Measurements from ENCODE around the gene THOC5.
"Not testable (repeated sequence)": the region's sequence is repeated elsewhere in the genome, so short reads cannot be mapped to it uniquely, and the experiment has no call there.

Gene THOC5

DNA sequence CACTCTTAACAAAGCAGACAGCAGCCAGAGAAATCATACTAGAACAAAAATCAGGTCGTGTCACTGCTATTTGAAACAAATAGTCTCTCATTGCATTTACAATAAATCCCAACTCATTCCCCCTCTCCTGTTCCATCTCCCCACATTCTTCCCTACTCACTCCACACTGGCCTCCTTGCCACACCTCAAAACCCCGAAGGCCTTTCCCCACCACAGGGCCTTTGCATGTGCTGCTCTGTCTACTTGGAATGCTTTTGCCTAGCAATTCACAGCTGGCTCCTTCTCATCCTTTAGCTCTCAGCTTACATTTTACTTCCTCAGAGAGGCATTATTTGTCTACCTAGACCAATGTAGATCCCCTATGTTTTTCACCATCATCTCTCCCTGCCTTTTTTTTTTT lies 6.3 kb upstream of the THOC5 start:
- DNase-seq: no peak

DNA sequence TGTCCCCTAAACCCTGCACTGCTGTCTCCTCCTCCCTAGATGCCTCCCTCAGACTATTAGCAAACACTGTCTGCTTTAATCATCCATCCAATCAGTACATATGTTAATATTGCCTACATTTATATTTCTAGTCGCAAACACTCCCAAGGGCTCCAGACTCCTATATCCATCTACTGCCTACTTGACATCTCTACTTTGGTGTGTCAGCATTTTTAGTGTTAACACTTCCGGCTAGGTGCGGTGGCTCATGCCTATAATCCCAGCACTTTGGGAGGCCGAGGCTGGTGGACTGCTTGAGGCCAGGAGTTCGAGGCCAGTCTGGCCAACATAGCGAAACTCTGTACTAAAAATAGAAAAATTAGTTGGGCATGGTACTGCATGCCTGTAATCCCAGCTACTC lies 5.5 kb upstream of the THOC5 start:
- DNase-seq: no peak

DNA sequence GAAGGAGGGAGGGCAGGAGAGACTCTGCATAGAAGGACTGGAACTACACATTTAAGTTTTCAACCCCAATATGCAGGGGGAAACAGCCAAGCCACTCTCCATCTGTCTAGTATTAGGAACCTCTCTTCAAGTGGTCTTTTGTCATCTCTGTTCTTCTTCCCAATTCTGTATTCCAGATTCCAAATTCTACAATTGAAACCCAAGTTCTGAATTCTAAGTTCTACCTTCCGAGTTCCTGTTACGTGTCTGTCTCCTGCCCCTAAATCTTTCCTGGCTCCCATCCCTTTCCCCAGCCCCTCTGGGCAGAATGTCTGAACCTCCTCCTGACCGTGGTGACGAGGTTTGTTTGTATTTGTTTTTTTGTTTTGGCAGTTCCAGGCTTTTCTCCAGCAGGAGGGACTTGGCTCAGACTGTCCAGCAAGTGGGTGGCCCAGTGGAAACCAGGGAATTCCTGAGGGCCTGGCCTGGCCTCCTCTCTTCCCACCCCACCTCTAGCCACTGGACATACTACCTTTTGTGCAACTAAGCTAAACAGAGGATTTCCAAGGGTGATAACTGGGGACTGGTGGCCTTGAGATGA lies 1.6 kb upstream of the THOC5 start:
- DNase-seq: no peak

DNA sequence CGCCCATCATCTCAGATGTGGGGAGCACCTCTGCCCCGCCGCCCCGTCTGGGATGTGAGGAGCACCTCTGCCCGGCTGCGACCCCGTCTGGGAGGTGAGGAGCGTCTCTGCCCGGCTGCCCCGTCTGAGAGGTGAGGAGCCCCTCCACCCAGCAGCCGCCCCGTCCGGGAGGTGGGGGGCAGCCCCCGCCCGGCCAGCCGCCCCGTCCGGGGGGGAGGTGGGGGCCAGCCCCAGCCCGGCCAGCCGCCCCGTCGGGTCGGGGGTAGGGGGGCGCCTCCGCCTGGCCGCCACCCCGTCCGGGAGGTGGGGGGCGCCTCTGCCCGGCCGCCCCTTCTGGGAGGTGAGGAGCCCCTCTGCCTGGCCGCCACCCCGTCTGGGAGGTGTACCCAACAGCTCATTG lies 1.2 kb downstream of the THOC5 start:
- DNase-seq: not testable (repeated sequence)

DNA sequence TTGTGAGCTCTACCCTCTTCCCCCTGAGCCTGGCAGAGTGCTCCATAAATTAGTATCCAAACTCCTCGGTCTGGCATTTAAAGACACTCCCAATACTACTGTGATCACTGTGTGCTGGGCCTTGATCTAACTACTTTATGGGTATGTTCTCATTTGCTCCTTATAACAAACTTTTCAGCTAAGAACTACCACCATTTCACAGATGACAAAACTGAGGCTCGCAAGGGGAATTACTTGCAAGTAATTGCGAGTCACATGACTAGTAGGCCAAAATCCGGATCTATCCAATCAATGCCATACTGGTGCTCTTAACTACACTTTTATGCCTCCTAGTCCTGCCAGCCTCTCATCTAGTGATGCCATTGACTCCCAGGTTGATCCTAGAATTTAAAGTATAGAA lies 3.6 kb downstream of the THOC5 start:
- DNase-seq: no peak

DNA sequence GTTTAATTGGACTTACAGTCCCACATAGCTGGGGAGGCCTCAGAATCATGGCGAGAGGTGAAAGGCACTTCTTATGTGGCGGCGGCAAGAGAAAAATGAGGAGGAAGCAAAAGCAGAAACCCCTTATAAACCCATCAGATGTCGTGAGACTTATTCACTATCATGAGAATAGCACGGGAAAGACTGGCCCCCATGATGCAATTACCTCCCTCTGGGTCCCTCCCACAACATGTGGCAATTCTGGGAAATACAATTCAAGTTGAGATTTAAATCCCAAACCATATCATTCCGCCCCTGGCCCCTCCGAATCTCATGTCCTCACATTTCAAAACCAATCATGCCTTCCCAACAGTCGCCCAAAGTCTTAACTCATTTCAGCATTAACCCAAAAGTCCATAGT lies 8.5 kb downstream of the THOC5 start:
- DNase-seq: not testable (repeated sequence)

DNA sequence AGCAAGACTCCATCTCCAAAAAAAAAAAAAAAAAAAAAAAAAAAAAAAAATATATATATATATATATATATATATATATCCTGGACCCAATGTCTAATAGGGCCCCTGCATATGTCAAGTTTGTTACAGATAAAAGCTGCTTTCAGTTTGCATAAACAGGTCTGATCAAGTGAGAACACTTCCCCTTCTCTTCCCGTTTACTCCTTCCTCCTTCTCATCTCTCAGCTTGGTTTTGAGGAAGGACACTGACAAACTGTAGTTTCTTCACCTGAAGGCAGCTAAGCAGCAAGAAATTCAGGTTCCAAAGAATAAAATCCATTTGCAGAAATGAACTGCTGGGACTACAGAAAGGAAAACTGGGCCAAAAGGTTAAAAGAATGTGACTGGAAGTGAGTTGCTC lies 11.7 kb downstream of the THOC5 start:
- DNase-seq: no peak

DNA sequence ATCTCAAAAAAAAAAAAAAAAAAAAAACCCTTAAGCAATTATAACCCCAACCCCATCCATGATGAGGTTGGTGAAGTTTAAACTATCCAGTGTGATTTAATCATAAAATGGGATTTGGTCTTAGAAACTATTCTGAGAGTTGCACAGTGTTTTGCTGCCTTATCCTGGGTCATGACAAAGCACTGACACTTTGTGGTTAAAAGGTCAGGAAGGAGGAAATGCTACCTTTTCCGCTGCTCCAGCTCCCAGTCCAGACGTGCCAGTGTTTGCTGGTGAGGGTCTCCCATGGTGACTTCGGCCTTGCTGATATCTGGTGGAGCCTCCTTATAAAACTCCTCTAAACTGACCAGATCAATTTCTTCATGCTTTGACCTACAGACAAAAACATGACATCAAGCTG lies 14.5 kb downstream of the THOC5 start:
- DNase-seq: no peak

DNA sequence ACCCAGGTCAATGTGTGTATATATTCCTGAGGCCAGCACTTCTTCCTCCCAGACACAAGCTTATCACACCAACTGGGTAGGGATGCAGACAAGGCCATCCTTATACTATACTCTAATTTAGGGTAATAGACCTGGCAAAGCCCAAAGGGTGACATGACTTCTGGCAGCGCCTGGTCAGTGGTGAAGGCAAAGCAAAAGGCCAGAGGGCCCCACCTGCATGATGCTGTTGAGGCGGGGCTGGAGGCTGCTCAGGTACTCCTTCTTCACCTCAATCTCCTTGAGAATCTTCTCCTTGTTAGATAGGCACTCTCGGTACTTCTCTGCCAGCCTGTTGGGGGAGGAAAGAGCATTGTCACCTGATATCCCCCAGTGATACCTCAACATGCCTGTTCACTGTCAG lies 17.1 kb downstream of the THOC5 start:
- DNase-seq: no peak

DNA sequence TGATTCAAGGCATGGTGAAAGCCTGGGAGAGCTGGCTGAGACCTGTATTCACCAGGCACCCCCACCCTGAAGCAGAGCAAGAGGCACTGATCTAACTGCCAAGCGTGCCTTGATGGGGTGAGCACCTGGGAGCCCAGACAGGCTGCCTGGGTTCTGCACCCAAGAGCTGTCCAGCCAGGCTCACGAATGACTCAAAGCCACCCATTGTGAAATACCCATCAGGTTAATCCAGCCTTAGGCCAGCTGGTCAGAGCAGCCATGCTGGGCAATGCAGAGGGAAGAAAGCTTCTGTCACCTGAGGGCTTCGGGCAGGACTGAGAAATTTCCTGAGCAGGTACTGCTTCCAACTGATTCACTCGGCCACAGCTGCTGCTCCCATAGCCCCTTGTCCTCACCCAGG lies 22.1 kb downstream of the THOC5 start:
- no peak for DNase-seq

DNA sequence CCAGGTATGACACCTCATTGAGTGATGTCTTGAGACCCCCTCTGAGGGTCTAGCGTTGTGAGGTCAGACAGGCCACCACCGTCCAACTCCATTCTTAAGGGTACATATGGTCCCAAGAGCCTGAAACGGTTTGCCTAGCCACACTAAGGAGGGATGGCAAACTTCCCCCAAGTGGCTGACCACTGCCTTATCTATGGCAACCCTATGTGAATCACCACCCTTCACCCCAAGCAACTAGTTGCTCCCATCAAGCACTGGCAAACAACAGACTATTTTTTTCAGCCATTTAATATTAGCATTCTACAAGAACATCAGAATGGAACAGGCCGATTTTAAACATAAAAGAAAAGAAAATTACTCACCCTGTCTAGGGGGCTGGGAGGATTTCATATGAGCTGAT lies 22.8 kb downstream of the THOC5 start:
- no peak for DNase-seq

DNA sequence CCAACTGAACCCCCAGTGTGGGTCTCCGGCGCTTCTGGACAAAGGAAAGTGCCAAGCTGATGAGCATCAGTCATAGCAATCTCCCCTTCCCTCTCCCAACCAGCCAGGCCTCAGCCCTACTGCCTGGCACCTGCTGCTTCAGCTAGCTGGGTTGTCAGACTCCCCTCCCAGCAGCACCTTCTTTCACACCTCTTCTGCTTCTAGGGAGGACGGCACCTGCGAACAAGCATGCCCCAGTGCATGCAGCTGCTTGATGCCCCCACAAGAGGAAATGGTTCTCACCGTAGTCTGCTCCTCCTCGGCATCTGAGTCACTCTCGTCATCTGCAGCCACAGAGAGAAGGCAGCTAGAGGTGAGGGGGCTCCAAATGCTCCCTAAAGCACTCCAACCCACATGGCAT lies 25.4 kb downstream of the THOC5 start:
- DNase-seq: no peak

DNA sequence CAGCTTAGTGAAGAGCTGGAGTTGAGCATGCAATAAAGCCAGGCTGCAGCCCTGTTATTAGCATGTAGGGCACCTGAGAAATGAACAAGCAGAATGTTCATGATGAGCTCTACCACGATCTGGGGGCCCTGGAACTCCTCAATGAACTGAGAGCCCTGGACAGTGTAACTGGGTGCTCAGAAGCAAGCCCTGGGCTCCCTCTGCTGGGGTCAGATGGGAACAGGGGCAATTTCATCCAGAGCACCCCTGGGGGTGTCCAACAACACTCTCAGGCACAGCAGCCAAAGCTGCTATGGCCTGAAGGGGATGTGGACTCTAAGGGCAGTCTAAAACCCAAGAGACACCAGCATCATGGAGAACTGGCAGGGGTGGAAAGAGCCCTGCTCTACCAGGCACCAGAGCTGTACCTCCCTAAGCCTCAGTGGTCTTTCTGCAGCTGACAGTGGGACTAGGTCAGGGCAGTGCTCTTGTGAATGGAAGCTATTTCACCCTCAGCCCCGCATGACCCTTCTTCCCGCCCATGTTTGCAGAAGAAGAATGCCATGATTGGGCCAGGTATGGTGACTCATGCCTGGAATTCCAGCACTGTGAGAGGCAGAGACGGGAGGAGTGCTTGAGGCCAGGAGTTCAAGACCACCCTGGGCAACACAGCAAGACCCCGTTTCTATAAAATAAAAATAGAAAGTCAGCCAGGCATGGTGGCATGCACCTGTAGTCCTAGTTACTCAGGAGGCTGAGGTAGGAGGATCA lies 28.9 kb downstream of the THOC5 start:
- DNase-seq: peak; percentile 4 to 16

DNA sequence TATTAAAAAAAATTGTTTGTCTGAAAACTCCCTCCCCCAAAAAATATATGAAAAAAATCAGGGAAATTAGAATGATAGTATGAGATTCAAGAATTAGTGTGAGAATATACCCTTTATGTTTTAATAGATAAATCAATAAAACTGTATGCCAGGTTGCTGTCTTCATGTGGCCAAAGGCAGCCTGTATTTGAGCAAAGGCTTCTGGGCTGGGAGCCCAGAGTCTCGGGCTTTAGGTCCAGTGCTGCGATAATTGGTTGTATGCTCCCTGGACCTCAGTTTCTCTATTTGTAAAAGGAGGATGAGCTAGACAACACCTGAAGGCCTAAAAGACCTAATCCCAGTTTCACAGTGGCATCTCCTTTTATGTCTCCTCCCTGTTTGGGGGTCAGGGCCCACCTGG lies 29.8 kb downstream of the THOC5 start:
- DNase-seq: no peak

DNA sequence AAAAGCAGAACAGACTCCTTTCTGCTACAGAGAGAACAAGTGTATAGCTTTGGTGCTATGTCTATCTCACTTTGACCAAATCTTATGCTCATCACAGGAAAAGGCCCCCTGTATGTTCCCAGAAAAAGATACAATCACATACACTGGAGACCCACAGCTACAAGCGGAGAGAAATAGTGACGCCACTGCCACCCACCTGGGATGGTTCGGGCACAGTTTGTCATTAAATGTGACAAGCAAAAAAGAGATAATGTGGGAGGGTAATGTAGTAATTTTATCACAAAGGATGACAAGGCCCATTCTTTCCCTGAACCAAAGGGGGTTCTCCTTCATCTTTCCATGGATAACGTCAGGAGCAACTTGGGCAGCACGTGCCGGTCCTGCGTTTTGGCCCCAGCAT lies 32.0 kb downstream of the THOC5 start:
- DNase-seq: no peak

DNA sequence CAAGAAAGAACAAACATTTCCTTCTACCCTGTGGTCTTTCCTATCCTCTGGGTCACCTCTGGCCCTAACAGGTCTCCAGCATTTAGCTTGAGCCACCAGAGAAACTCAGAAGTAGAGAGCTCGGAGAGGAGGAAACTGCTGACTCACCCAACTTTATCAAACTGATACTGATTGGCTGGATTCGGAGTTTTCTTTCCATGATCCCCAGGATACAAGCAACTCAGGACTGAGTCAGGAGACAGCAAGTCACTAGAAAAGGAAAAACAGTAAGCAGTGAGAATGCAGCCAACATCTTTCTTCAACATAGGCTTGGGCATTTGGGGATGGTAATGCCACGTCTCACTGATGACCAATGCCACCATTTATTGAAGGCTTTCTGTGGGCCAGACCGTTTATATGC lies 32.7 kb downstream of the THOC5 start:
- no peak for DNase-seq

DNA sequence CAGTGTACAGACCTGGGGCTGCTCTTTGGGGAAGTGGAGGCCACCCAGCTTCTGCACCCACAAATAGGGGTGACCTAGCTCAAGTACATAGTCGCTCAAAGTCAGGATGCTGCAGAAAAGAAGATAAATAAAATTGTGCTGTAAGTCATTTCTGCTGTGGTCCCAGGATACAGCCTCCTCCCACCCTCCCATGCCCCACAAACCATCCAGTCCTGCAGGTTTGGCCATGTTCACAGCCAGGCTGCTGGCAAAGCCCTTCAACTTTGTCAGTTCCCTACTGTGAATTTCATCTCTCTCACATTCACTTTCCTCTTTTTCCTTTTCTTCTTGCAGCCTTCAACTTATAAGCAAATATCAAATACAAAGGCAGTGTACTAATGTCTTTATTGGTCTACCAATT lies 33.6 kb downstream of the THOC5 start:
- no peak for DNase-seq

DNA sequence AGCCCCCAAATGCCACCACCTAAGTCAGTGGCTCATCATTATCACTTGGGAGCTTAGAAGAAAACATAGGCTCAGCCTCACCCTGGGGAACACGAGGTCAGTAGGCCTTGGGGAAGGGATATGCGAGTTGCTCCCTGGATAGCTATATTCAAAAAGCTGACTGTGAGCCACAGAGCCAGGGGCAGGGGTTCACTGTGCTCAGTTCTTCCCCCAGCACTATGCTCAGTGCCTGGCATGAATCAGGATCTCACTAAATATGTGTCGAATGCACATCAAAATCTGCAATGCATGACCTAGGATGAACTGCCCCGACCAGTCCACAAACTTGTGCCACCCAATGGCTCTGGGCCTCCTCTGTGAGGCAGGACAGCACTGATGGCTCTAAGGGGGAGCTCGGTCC lies 35.1 kb downstream of the THOC5 start:
- no peak for DNase-seq

DNA sequence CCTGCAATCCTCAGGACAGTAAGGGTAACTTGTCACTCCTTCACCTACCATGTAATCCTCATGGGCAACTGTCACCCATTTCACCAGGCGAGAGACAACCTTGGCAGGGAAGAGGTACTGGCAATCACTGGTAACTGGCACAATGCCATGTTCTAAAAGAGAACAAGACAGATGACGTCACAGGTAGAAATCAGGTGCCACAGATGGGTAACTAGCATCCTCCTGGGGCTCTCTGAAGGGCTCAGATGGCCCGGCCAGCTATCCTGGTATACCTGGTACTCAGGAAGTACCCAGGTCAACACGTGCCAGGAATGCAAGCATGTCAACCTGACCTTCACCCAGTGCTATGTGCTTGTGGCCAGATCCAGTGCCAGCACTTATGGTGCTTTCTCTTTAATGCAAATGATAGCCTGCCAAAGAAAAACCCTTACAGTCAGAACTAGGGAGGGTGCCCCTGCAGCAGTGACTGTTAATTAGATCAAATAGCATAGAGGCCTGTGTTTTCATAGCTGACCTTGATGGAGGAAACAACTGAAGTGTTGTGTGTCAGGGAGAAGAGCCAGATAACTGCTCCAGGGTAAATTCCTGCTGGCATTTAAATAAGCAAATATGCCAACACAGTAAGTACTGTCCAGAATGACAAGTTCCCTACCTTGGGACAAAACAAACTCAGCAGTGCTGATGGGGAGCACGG lies 36.2 kb downstream of the THOC5 start:
- DNase-seq: no peak

DNA sequence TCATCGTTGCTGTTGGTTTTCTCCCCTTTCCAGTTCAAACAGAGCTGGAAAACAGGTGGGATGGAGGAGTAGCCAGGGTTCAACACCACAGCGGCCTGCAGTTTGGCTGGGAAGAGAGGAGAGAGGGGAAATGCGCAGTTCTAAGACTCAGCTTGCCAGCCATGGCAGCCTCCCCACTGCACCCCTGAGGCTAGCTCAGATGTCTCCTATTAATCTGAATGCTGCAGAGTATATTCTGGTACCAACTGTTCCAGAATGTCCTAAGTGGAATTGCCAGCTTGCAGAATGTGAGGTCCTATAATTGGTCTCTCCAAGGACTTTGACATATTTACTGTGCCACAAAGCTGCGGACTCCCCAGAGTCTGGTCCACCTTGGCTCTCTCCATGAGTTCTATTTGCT lies 41.5 kb downstream of the THOC5 start:
- DNase-seq: no peak

DNA sequence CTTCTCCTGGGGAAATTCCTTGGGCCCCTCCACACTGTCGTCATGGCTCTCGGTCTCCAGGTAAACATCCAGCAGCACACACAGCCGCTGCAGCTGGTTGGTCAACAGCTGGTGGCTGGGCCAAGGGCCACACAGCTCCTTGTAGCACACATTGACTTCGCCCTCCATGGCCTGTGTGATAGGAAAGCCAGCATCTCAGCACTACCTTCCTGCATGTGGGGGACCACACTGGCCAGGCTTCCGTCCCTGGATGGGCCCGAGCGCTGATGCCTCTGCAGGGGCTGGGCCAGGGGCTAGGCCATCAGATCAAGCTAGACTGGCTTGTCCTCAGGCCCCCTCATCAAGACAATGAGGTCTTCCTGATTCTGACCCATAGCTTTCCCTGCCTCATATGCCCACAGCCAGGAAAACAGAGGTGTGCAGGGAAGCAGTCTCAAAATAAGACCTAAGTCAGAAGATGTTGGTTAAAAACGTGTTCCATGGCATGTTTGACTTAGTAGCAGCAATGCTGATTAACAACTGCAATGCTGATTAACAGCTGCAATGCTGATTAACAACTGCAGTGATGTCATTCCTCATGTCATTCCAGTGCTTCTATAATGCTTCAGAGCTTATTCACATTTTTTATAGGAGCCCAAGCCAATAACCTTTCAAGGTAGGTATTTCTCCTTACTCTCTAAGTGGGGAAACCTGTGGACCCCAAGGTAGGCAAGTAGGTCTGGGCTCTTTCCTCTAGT lies 42.3 kb downstream of the THOC5 start:
- no peak for DNase-seq

DNA sequence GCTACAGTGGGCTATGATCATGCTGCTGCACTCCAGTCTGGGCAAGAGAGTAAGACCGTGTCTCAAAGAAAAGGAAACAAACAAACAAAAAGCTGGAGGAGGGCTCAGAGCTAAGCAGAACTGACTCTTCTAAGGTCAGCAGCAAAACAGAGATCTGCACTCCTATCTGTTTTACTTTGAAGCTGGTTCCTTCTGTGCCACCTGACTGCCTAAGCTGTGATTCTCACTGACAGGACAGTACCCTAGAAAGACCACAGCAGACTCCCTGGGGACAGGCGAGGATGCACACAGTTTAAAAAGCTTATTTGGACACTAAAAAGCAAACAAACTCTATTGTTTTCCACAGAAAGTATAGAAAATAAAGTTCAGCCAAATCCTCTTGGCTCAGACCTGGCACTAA lies 43.0 kb downstream of the THOC5 start:
- DNase-seq: no peak

DNA sequence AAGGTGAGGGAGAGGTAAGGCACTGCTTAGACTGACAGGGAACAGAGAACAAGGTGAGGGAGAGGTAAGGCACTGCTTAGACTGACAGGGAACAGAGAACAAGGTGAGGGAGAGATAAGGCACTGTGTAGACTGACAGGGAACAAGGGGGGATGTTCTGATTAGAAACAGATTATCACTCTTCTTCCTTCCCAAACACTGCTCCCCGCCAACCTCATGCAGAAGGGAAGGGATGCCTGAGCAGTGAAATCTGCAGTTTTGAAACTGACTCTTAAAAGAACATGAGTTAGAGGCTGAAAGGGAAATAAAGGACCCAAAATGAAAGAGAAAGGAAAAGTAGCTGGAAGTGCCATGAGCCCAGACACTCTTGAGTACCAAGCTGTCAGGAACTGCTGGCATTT lies 43.7 kb downstream of the THOC5 start:
- no peak for DNase-seq

DNA sequence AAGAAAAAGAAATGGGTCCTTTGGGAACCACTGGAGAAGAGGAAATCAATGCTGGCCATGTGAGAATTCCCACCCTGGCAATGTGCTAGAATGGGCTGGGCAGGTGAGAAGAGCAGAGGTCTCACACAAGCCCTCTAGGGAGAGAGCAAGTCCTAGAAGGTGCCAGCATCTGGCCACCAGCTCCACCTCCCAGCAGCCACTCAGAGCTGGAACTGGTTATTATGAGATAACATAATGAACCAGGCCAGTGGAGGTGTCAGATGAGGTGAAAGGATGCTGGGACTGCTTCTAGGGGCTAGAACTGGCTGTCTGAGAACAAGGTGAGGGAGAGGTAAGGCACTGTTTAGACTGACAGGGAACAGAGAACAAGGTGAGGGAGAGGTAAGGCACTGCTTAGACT lies 44.3 kb downstream of the THOC5 start:
- DNase-seq: no peak
